HG03565 (cell line): ENCODE measurements around the gene NAALADL2.

Experiments used
- ATAC-seq: cut with Tn5 transposase; IDR thresholded peaks from one replicate; pipeline ENCODE4 v1.9.1; 2021; ENCODE audit warnings: mild to moderate bottlenecking, moderate library complexity; ENCODE audit not compliant: unreplicated experiment

The NAALADL2 gene

GRCh38 chr3:174959556-174960065 lies 100.5 kb downstream of the NAALADL2 start:
- ATAC-seq: no peak

GRCh38 chr3:174960898-174961297 lies 101.8 kb downstream of the NAALADL2 start:
- no peak for ATAC-seq

DNA sequence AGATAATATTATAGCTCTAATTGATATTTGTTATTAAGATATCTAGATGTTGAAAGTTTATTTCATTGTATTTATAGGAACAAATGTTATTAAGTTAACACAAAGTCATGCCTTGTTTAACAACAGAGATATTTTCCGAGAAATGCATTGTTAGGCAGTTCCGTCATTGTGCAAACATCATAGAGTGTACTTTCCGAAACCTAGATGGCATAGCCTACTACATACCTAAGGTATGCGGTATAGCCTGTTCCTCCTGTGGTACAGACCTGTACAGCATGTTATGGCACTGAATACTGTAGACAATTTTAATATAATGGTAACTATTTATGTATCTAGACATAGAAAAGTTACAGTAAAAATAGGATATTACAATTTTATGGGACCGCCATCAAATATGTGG lies 114.3 kb downstream of the NAALADL2 start:
- ATAC-seq: no peak

DNA sequence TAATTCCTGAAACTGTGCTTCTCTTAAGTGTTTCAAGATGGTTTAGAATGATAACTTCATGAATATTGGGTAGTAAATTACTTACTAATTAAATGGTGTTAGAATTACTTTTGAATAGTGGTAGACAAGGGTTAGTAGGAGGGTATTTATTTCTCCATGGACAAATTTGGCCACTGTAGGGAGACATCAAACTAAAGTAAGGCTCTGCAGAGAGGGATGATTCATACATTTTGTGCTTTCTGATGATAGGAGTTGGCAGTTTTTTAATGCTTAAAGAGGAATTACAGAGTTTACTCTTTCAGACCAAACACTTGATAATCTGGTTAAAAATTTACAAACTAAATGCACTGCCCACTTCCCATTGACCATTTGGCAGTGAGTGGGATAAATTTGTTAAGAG lies 127.6 kb downstream of the NAALADL2 start:
- no peak for ATAC-seq

- no peak for ATAC-seq
Observed at GRCh38 chr3:175001091-175001490, 142.0 kb downstream of the NAALADL2 start.

- no peak for ATAC-seq
Observed at GRCh38 chr3:175002732-175003143, 143.6 kb downstream of the NAALADL2 start.

DNA sequence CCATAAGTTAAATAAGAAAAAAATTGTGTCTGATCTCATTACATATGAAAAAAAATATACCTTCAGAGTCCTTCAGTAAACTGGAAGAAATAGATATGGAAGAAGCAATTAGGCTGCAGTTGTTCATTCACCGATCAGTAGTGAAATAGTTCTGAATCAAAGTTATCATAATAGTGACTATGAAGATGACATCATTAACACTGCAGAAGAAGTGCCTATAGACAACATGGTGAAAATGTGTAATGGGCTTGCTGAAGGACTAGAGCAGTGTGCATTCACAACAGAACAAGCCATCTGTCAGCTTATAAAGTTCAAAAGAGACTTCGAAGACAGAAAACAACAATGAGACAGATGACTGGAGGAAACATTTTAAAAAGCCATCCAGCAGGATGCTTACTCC lies 144.5 kb downstream of the NAALADL2 start:
- ATAC-seq: no peak

DNA sequence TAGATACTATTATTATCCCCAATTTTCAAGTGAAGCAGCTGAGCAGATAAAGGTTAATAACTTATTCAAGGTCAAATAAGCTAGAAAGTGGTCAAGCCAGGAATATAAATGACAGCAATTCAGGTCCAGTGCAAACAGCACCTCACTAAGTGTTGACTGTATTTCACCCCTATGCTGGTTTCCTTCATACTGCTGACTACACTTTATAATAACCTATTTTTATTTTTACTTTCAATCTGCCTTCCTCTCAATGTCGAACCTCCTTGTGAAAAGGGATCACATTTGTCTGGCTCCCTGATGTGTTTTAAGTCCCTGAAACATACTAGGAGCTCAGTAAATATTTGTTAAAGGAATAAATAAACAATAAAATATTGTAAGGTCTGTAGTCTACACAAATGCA lies 146.1 kb downstream of the NAALADL2 start:
- ATAC-seq: no peak

- ATAC-seq: no peak
Observed at GRCh38 chr3:175005881-175006280, 146.7 kb downstream of the NAALADL2 start.

DNA sequence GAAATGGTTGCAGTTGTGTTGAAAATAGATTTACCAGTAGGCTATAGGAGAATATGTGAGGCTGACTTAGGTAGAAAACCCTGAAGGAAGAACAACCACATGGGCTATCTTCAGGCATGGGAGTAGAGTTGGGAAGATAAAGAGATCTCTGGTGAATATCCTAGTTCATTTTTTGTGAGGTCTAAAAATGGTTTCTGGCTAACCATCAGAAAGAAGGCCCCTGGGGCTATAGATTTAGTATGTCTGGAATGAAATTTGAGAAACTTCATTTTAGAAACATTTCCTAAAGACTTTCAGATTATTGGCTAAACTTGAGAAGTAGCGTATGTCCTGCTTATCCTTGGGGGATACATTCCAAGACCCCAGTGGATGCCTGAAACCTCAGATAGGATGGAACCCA lies 148.2 kb downstream of the NAALADL2 start:
- no peak for ATAC-seq

DNA sequence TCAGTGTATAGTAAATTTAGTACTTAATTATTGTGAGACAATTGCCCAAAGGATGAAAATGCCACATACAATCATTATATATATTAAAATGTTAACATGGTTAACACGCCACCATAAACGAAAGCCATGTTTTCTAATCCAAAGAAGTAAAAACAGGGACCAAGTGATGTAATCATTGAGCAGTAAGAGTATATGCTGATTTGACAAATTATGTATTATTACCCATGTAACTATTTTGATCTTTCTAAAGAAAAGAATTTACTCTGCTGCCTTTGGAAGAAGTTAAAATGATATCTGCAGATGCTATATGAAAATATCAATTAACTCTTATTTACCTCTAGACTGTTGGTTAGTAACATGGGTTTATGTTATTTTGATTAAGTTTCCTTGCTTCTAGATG lies 150.2 kb downstream of the NAALADL2 start:
- ATAC-seq: no peak

DNA sequence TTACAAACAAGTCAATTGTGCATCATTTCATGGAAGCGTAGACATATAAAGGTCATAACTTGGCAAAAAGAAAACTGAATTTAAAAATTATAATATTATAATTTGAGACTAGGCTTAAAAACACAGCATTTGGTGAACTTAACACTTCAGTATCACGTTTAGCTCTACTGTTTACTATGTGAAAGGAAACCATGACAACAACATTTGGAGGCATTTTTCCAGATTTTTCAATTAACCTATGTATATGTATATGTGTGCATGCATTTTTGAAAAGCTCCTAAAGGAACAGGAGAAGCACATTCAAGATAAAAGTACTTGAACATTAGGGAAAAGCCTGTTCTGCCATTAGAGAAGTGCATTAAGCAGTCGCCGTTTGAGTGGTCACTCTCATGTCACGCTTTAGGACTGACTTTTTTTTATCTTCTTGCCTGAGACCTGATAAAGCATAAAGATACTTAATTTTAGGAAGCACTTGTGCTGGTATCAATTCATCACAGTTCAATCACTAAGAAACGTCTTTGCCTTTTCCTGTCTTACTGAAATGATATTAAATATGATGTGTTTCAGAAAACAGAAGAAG lies 156.0 kb downstream of the NAALADL2 start:
- ATAC-seq: no peak

GRCh38 chr3:175018946-175019727 lies 160.0 kb downstream of the NAALADL2 start:
- ATAC-seq: no peak

DNA sequence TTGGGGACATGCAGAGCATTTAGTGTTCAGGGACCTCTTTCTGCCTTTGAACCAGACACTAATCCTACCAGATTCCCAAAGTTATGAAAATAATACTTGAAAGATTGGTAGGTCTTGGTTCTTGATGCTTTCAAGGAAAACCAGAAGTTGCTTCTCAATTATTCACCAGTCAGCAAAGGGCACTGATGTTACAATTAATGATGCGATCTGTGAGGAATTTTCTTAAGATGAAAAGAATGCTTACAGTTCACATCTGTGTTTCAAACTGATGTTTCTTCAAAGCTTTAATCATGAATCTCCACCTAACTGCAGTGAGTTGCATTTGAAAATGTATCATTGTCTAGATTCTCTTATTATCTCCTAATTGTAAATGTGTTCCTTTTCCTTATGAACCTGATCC lies 161.0 kb downstream of the NAALADL2 start:
- no peak for ATAC-seq

GRCh38 chr3:175029828-175030227 lies 170.7 kb downstream of the NAALADL2 start:
- ATAC-seq: no peak

GRCh38 chr3:175039875-175040274 lies 180.7 kb downstream of the NAALADL2 start:
- no peak for ATAC-seq

- ATAC-seq: no peak
Observed at GRCh38 chr3:175041369-175041768, 182.2 kb downstream of the NAALADL2 start.

DNA sequence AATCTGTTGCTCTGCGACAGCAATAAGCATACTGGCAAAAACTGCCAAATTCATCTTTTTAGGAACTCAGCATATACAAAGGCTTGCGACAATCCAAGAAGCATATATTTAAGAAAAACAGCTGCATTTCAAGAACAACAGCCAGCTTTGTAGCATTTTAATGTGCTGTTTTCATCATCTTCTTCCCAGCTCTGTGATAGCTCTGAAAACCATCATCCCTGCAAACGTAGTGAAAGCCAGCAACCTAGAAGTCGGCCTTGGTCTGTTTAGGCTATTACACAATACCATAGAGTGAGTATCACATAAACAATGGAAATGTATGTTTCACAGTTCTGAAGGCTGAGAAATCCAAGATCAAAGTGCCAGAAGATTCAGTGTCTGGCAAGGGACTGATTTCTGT lies 187.5 kb downstream of the NAALADL2 start:
- no peak for ATAC-seq

DNA sequence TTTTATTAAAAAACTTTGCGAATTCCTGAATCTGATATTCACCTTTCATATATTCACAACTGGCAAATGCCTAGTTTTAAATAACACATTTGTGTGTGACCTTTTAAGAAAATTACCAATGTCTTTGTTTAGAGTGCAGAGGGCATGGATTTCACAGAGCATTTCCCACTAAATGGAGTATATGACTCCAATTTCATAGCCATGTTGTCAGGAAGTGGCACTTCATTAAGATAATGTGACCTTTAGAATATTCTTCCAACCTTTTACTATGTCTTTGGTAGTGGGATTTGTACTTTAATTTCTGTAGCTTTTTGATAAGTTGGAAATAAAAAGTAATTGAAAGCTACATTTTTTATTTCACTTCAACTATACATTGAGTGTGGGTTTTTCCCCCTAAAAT lies 188.7 kb downstream of the NAALADL2 start:
- no peak for ATAC-seq

- no peak for ATAC-seq
Observed at GRCh38 chr3:175057401-175057800, 198.3 kb downstream of the NAALADL2 start.

DNA sequence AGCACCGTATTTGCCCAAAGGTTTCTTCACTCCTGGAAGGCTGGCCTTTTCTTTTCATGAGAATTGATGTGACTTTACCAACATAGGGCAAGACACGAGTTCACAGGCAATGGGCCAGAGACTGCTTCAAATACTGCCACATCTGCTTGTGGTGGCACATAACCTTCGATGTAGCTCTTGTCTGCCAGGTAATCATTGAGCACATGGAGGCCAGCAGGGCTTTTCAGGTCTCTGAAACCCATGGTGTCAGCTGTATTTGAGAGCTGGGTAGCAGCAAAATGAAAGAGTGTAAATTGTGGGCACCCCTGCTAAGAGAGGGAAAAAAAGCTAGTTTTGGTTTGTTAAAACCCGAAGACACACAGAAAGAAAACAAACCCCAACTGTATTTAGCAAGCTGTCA lies 200.7 kb downstream of the NAALADL2 start:
- ATAC-seq: no peak

DNA sequence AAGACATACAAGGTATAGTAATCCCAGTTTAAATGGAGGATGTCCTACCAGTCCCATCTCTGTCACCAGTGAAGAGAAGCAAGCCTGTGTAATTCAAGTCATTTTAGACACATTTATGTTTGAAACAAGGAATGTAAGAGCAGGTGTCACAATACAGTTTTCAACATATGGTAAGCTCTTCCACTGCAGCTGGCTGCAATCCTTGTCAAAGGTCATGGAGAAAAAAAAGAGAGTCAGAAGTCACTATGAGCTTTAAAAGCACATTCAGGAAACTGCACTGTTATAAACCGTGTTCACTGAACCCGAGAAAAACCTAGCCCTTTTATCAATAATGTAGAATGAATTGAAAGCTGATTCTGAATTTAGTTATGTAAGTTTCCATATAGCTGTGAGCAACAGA lies 206.4 kb downstream of the NAALADL2 start:
- ATAC-seq: no peak
